PC-9 (cell line): ENCODE measurements around the gene TACR2.

Experiments
- EZH2 ChIP-seq: fragments of 200-600 bp; sonication (generic); IDR thresholded peaks from 2 replicates; pipeline ENCODE4 v1.8.0; 2017; ENCODE audit warnings: antibody characterized with exemption, low read depth
- TF ChIP-seq, protein P1 (sequence below): fragments of 200-600 bp; sonication (generic); conservative IDR thresholded peaks from 2 replicates; pipeline ENCODE4 v1.6.1; 2017; ENCODE audit warnings: mixed run types, antibody characterized with exemption, mild to moderate bottlenecking, moderate library complexity

DNA sequence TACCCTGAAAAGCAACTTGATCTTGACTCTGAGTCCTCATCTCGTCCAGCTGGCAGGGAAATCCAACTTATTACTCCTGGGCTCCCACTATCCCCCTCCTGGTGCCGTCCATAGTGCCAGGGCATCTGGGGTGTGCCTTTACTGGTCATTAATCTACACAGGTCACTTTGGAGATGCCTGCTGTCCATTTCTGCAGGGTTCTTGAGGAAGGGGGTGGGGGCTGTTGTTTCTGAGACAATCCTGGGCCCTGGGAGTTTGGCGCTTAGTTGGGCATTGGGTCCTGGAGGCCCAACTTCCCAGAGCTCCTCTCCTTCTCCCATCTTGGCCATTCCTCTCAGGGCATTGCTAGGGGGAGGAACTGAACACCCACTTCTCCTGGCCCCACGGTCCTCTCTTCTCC, 6.0 kb upstream of the TACR2 start:
- TF ChIP-seq, protein P1, sequence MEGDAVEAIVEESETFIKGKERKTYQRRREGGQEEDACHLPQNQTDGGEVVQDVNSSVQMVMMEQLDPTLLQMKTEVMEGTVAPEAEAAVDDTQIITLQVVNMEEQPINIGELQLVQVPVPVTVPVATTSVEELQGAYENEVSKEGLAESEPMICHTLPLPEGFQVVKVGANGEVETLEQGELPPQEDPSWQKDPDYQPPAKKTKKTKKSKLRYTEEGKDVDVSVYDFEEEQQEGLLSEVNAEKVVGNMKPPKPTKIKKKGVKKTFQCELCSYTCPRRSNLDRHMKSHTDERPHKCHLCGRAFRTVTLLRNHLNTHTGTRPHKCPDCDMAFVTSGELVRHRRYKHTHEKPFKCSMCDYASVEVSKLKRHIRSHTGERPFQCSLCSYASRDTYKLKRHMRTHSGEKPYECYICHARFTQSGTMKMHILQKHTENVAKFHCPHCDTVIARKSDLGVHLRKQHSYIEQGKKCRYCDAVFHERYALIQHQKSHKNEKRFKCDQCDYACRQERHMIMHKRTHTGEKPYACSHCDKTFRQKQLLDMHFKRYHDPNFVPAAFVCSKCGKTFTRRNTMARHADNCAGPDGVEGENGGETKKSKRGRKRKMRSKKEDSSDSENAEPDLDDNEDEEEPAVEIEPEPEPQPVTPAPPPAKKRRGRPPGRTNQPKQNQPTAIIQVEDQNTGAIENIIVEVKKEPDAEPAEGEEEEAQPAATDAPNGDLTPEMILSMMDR: no peak
- TF ChIP-seq EZH2: no peak
